H1 (cell line): ENCODE data around the gene CNST. TPM values are rescaled to one million over a fixed set of nuclear protein-coding genes. Genes with fewer than 3 reads are reported as not detected.

Experiments
- CTCF ChIA-PET: fragments of 300-600 bp; sonication (Branson Sonifier 250); formaldehyde crosslinking; loops from one replicate; lab custom pipeline; 2021; ENCODE audit not compliant: partially characterized antibody; lab: Charles Lee
- POLR2A ChIA-PET: fragments of 300-600 bp; sonication (Branson Sonifier 250); formaldehyde crosslinking; loops from one replicate; lab custom pipeline; 2021; ENCODE audit warnings: inconsistent platforms; ENCODE audit not compliant: partially characterized antibody; lab: Charles Lee
- DNase-seq, 2 experiments: peaks; one replicate each; pipeline versions ENCODE4 v3.0.0 to v3.0.0-alpha.2; 2010 to 2022; ENCODE audit warnings: low spot score in 2 of 2, low read depth in 1 of 2, mixed read lengths in 1 of 2
- FAIRE-seq: peaks from 2 replicates; lab custom pipeline; 2011; peaks lifted over from hg19 to GRCh38; lab: Jason Lieb, UNC
- H2AFZ ChIP-seq: 2 replicates; pipeline ENCODE4 v1.8.1; 2012; ENCODE audit warnings: low read length, inconsistent platforms
- H2AK5ac ChIP-seq: 2 replicates; pipeline ENCODE4 v1.6.1; 2013; ENCODE audit warnings: low read depth, low read length
- H2BK120ac ChIP-seq: replicated peaks from 2 replicates; pipeline ENCODE3; 2013; ENCODE audit warnings: low read depth, low read length, inconsistent platforms
- H2BK12ac ChIP-seq: 2 replicates; pipeline ENCODE4 v1.6.1; 2013; ENCODE audit warnings: low read depth, low read length
- H2BK15ac ChIP-seq: 2 replicates; pipeline ENCODE4 v1.6.1; 2013; ENCODE audit warnings: low read length
- H2BK20ac ChIP-seq: 2 replicates; pipeline ENCODE4 v1.6.1; 2013; ENCODE audit warnings: low read length
- H2BK5ac ChIP-seq: 2 replicates; pipeline ENCODE4 v1.6.1; 2013; ENCODE audit warnings: low read depth, low read length
- H3K14ac ChIP-seq: 2 replicates; pipeline ENCODE4 v1.6.1; 2013; ENCODE audit warnings: inconsistent platforms; ENCODE audit not compliant: insufficient read length
- H3K18ac ChIP-seq: 2 replicates; pipeline ENCODE4 v1.6.1; 2013; ENCODE audit warnings: low read length; ENCODE audit errors: extremely low read depth
- H3K23ac ChIP-seq: 2 replicates; pipeline ENCODE4 v1.6.1; 2013; ENCODE audit warnings: inconsistent platforms; ENCODE audit not compliant: insufficient read length
- H3K23me2 ChIP-seq: 2 replicates; pipeline ENCODE4 v1.6.1; 2013; ENCODE audit warnings: low read depth, low read length
- H3K27ac ChIP-seq: 2 replicates; pipeline ENCODE4 v1.6.1; 2011; ENCODE audit warnings: low read depth, low read length, inconsistent platforms
- H3K27me3 ChIP-seq, 4 experiments: replicated peaks in 1 of 4; 1 replicate in 1 of 4; 2 replicates in 3 of 4; pipeline versions ENCODE4 v1.6.1 to v1.8.1; 2011 to 2013; ENCODE audit warnings: low read length in 3 of 4, mild to moderate bottlenecking in 3 of 4, inconsistent platforms in 2 of 4, mixed read lengths in 2 of 4, moderate library complexity in 1 of 4; ENCODE audit not compliant: control insufficient read depth in 3 of 4, insufficient read depth in 3 of 4; ENCODE audit errors: extremely low read depth in 1 of 4
- H3K36me3 ChIP-seq, 4 experiments: 2 replicates each; pipeline versions ENCODE4 v1.6.1 to v1.8.1; 2011 to 2013; ENCODE audit warnings: mild to moderate bottlenecking in 4 of 4, low read length in 3 of 4, moderate library complexity in 2 of 4, control low read depth in 1 of 4, inconsistent platforms in 1 of 4; ENCODE audit not compliant: insufficient read depth in 4 of 4, control insufficient read depth in 2 of 4
- H3K4ac ChIP-seq: replicated peaks from 2 replicates; pipeline ENCODE3; 2013; ENCODE audit warnings: low read length, low read depth, mixed read lengths, inconsistent platforms; ENCODE audit not compliant: insufficient read length
- H3K4me1 ChIP-seq, 4 experiments: replicated peaks in 1 of 4; 1 replicate in 1 of 4; 2 replicates in 3 of 4; pipeline versions ENCODE4 v1.6.1 to v1.8.1; 2011 to 2013; ENCODE audit warnings: low read length in 3 of 4, inconsistent platforms in 2 of 4, mixed read lengths in 1 of 4; ENCODE audit not compliant: insufficient read depth in 4 of 4, control insufficient read depth in 3 of 4
- H3K4me2 ChIP-seq, 2 experiments: 2 replicates each; pipeline versions ENCODE4 v1.6.1 to v1.8.1; 2011 to 2013; ENCODE audit warnings: low read depth in 2 of 2, low read length in 2 of 2, control low read depth in 1 of 2, inconsistent platforms in 1 of 2, mild to moderate bottlenecking in 1 of 2; ENCODE audit not compliant: insufficient read depth in 1 of 2
- H3K4me3 ChIP-seq, 4 experiments: fragments of 200-600, 300-600 bp in 1 of 4; sonication (generic), shearing (Covaris generic), sonication (Bioruptor Twin) in 1 of 4; 2 replicates each; pipeline versions ENCODE4 v1.5.1 to v1.8.1; 2011 to 2016; ENCODE audit warnings: low read length in 4 of 4, low read depth in 3 of 4, control low read depth in 2 of 4, inconsistent platforms in 2 of 4, mild to moderate bottlenecking in 2 of 4, mixed read lengths in 1 of 4, moderate library complexity in 1 of 4; ENCODE audit not compliant: insufficient read depth in 2 of 4; ENCODE audit errors: extremely low read depth in 1 of 4
- H3K56ac ChIP-seq: replicated peaks from 2 replicates; pipeline ENCODE3; 2013; ENCODE audit warnings: low read depth, mild to moderate bottlenecking, mixed read lengths, low read length, inconsistent platforms; ENCODE audit not compliant: insufficient read length
- H3K79me1 ChIP-seq: 2 replicates; pipeline ENCODE4 v1.6.1; 2013; ENCODE audit warnings: low read depth, low read length, control low read depth
- H3K79me2 ChIP-seq, 2 experiments: 2 replicates each; pipeline versions ENCODE4 v1.6.1 to v1.8.1; 2012 to 2013; ENCODE audit warnings: low read length in 2 of 2, mild to moderate bottlenecking in 2 of 2, inconsistent platforms in 1 of 2; ENCODE audit not compliant: insufficient read depth in 2 of 2, control insufficient read depth in 1 of 2
- H3K9ac ChIP-seq, 4 experiments: replicated peaks in 1 of 4; 1 replicate in 1 of 4; 2 replicates in 3 of 4; pipeline versions ENCODE4 v1.6.1 to v1.8.1; 2011 to 2013; ENCODE audit warnings: low read depth in 3 of 4, low read length in 3 of 4, control low read depth in 2 of 4, mild to moderate bottlenecking in 2 of 4, moderate library complexity in 2 of 4, inconsistent platforms in 1 of 4; ENCODE audit errors: extremely low read depth in 1 of 4
- H3K9me3 ChIP-seq, 2 experiments: 2 replicates each; pipeline versions ENCODE4 v1.6.1 to v1.8.1; 2012 to 2013; ENCODE audit warnings: mild to moderate bottlenecking in 2 of 2, moderate library complexity in 2 of 2, control low read depth in 1 of 2, inconsistent platforms in 1 of 2, low read depth in 1 of 2, low read length in 1 of 2, mixed read lengths in 1 of 2; ENCODE audit not compliant: insufficient read depth in 2 of 2
- H4K20me1 ChIP-seq, 2 experiments: replicated peaks in 1 of 2; 2 replicates each; pipeline versions ENCODE3 to v1.8.1; 2011 to 2013; ENCODE audit warnings: inconsistent platforms in 2 of 2, low read length in 2 of 2, mild to moderate bottlenecking in 1 of 2; ENCODE audit not compliant: insufficient read depth in 2 of 2, control insufficient read depth in 1 of 2
- H4K5ac ChIP-seq: 2 replicates; pipeline ENCODE4 v1.6.1; 2013; ENCODE audit warnings: low read length, low read depth, mixed read lengths, inconsistent platforms; ENCODE audit not compliant: insufficient read length
- H4K8ac ChIP-seq: 2 replicates; pipeline ENCODE4 v1.8.0; 2013; ENCODE audit warnings: mild to moderate bottlenecking, moderate library complexity, low read length, inconsistent platforms; ENCODE audit not compliant: insufficient read depth; ENCODE audit errors: extremely low read depth
- H4K91ac ChIP-seq: replicated peaks from 2 replicates; pipeline ENCODE3; 2013; ENCODE audit warnings: low read length, mixed read lengths, inconsistent platforms; ENCODE audit not compliant: insufficient read length
- ASH2L ChIP-seq: fragments of 200-600, 300-600 bp; sonication (generic); IDR thresholded peaks from one replicate; pipeline ENCODE4 v1.7.1; 2017; ENCODE audit warnings: low read length
- CREB1 ChIP-seq: IDR thresholded peaks from 2 replicates; pipeline ENCODE4 v1.6.1; 2012; ENCODE audit warnings: inconsistent platforms
- JUN ChIP-seq: IDR thresholded peaks from 2 replicates; pipeline ENCODE4 v1.6.1; 2011; ENCODE audit warnings: low read depth, mild to moderate bottlenecking, improper control_type of control experiment, low read length
- POLR2AphosphoS5 ChIP-seq: IDR thresholded peaks from 2 replicates; pipeline ENCODE4 v1.6.1; 2011; ENCODE audit warnings: low read depth, low read length
- YY1 ChIP-seq: IDR thresholded peaks from 2 replicates; pipeline ENCODE4 v1.6.1; 2011; ENCODE audit warnings: low read depth, mild to moderate bottlenecking, low read length
- WGBS, 2 experiments: shearing (Covaris generic) in 1 of 2; methylation state at CpG; one replicate each; pipeline versions ENCODE4 v1.1.6 to v1.1.7; 2013 to 2015; ENCODE audit warnings: low lambda C conversion rate in 2 of 2, mixed read lengths in 2 of 2, inconsistent platforms in 1 of 2, low coverage in 1 of 2, missing lambda C conversion rate in 1 of 2; ENCODE audit not compliant: insufficient replicate concordance in 2 of 2, insufficient coverage in 1 of 2, insufficient read length in 1 of 2; ENCODE audit errors: extremely low coverage in 1 of 2, missing lambda C conversion rate in 1 of 2; 5-methylcytosine and 5-hydroxymethylcytosine counted together
- polyA plus RNA-seq, 7 experiments: library from polyadenylated mRNA; depleted of rRNA in 3 of 7; stranded (reverse) in 5 of 7; unstranded in 2 of 7; fragments of >200 nt in 5 of 7; fragments of 200-250 nt in 2 of 7; gene quantifications; 1 replicate in 5 of 7; 2 replicates in 1 of 7; 4 replicates in 1 of 7; pipeline versions ENCODE4 v1.2.1 to v1.2.3, GENCODE V29; 2011 to 2013; ENCODE audit warnings: missing spikeins in 2 of 7, mixed read lengths in 2 of 7
- total RNA-seq: library from RNA; stranded (reverse); fragmentation: NEBNext Ultra II Directional; extraction: Animal tissue kit (Norgen Biotek cat#: 25700); gene quantifications from 2 replicates; pipeline ENCODE4 v1.2.1, GENCODE V29; 2021

CNST gene
- total and polyA plus RNA-seq, 2 of the 8 experiments (the other 6 are each of a cell fraction or from before 2014, with no cell fraction given) = 5.3 to 21.3 TPM

DNA sequence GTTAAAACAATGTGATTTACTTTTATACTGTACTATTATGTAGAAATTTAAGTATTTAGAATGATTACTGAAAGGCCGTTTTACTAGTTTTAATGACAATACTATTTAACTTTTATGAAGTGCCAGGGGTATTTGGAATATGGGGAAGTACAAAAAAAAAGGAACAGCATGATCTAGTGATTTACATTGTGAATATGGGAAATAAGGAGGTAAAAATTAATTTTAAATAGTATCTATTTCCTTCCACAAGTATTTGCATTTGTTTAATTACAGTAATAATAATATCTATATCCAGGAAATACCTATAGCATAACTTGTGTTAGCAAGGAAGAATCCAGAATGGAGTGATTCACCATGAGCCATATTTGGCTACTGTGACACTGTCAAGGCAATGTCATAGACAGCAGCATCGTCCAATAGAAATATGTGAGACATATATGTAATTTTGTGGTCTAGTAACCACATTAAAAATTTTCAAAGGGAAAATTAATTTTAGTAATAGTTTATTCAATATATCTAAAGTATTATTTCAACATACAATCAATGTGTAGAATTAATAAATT lies 22.0 kb downstream of the CNST start:
- H2BK20ac ChIP-seq = no peak overlapping the region
- no peaks in the 10 kb centered on the region for H3K4me1 ChIP-seq
- H3K27ac ChIP-seq = no peak overlapping the region
- no peaks in the 10 kb centered on the region; the same call in 1 of the 2 replicates for H3K79me1 ChIP-seq
- no peak overlapping the region for H3K4ac ChIP-seq
- 89% methylated on average over 2 of the region's 2 CpGs; no CpG with 5 or more reads in 1 of the 2 experiments for WGBS, 2 experiments
- no peak overlapping the region for H2BK5ac ChIP-seq
- ChIA-PET CTCF (no interaction called here), POLR2A (no interaction called here)
- FAIRE-seq = no peak
- no peak overlapping the region for H3K23ac ChIP-seq
- H3K4me3 ChIP-seq = no peak overlapping the region
- H4K5ac ChIP-seq = no peak overlapping the region
- peaks cover 0 to 11% of the 10 kb centered on the region in 2 experiments; a peak in 2 of 4 replicates for H3K79me2 ChIP-seq
- H4K91ac ChIP-seq = no peak overlapping the region
- H2BK15ac ChIP-seq = no peak overlapping the region
- no peak overlapping the region for H3K4me2 ChIP-seq
- H2AK5ac ChIP-seq = no peak overlapping the region
- H3K36me3 ChIP-seq = peaks cover 0 to 6% (median 0%) of the 10 kb centered on the region in 4 experiments; a peak in 2 of 8 replicates
- H3K27me3 ChIP-seq = no peaks in the 10 kb centered on the region
- no peak overlapping the region for H3K18ac ChIP-seq
- no peaks in the 10 kb centered on the region; a peak in 1 of 4 replicates for H3K9me3 ChIP-seq
- H3K23me2 ChIP-seq = no peaks in the 10 kb centered on the region
- no peak overlapping the region for H3K14ac ChIP-seq
- TF ChIP-seq JUN (no peak), YY1 (no peak), CREB1 (no peak), POLR2AphosphoS5 (no peak), ASH2L (no peak)
- no peaks in the 10 kb centered on the region for H4K20me1 ChIP-seq
- no peak overlapping the region for H3K9ac ChIP-seq
- no peak overlapping the region for H4K8ac ChIP-seq
- H2BK12ac ChIP-seq = no peak overlapping the region
- H2AFZ ChIP-seq = no peak overlapping the region
- H2BK120ac ChIP-seq = no peak overlapping the region
- no peak overlapping the region for H3K56ac ChIP-seq
- no peak for DNase-seq
